ENCODE data around the gene ASXL1.
"Not testable (repeated sequence)": the region's sequence is repeated elsewhere in the genome, so short reads cannot be mapped to it uniquely, and the experiment has no call there.

The ASXL1 gene

DNA sequence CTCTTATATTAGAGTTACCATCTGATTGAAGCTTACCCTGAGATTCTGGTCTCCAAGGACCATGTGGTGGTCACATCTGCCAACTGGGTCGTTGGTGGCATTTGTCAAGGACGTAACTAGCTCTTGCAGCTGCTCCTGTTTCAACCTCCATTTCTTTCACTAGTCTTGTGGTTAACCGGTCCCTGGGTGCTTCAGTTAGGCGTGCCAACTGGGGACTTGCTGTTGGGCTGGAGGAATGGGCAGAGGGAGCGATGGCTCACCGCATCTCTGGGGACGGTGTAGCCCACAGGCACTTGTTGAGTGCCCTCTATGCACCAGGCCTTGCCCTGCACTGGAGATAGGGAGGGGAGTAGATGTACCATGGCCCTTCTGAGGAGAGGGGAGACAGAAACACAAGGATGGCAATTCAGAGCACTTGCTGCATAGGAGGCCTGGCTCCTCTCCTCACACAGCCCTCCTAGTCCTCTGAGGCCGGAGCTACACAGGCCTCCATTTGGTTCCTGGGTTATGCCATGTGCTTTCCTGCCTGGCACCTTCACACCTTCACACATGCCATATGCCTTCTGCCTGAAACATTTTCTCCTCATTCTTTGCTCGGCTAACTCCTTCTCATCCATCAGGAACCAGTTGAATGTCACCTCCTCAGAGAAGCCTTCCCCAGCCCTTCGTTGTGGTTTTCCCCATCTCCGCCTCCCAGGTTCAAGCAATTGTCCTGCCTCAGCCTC, 20.0 kb upstream of the ASXL1 start:
- DNase-seq (ENCODE audit: low spot score), result peak; percentile 39

DNA sequence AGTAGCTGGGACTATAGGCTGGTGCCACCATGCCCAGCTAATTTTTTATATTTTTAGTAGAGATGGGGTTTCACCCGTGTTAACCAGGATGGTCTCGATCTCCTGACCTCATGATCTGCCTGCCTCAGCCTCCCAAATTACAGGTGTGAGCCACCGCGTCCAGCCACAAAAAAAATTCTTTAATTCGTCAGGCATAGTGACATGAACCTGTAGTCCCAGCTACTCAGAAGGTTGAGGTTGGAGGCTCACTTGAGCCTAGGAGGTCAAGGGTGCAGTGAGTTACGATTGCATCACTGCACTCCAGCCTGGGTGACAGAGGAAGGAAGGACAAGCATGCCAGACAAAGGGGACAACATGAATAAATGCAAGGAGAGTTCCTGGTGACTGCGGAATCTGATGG, 19.5 kb upstream of the ASXL1 start:
- DNase-seq (ENCODE audit: low spot score), result no peak

DNA sequence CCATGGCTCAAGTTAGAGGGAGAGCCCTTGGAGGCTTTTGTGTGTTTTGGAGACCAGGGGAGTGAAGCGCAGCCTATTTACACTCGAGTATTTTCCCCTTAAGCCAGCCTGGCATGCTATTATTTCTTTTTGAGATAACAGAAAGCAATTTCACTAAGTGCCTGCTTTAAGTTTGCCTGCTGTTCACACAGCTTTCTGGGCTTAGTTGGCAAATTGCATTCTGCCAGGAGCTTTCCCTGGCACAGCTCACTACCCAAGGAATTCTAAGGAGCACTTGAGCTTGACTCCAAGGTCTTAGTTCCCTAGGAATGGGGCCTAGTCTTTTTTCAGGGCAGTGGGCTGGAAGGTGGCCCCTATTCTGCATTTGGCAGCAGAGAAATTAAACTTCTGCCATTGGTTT, 19.0 kb upstream of the ASXL1 start:
- DNase-seq (ENCODE audit: low spot score), result no peak

DNA sequence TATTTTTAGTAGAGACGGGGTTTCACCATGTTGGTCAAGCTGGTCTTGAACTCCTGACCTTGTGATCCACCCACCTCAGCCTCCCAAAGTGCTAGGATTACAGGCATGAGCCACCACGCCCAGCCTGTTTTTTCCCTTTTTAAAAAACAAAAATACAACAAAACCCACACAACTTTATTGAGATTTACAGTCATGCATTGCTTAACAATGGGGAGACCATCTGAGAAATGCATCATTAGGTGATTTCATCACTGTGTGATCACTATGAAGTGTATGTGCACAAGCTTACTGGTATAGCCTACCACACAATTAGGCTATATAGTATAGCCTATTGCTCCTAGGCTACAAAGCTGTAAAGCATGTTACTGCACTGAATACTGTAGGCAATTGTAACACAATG, 17.1 kb upstream of the ASXL1 start:
- not testable (repeated sequence) for DNase-seq (ENCODE audit: low spot score)

DNA sequence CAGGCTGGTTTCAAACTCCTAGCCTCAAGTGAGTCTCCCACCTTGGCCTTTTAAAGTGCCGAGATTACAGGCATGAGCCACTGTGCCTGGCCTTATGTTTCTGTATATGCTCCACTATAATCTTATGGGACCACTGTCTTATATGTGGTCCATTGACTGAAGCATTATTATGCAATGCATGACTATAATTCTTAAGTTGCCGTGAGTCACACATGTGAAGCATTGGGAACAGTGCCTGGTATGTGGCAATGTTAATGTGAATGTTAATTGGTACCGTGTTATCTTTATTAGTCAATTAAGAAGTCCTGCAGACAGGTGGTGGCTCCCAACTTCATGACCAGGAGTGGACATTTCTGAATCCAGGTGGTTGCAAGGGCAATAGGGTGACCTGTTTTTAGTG, 14.7 kb upstream of the ASXL1 start:
- no peak for DNase-seq (ENCODE audit: low spot score)

DNA sequence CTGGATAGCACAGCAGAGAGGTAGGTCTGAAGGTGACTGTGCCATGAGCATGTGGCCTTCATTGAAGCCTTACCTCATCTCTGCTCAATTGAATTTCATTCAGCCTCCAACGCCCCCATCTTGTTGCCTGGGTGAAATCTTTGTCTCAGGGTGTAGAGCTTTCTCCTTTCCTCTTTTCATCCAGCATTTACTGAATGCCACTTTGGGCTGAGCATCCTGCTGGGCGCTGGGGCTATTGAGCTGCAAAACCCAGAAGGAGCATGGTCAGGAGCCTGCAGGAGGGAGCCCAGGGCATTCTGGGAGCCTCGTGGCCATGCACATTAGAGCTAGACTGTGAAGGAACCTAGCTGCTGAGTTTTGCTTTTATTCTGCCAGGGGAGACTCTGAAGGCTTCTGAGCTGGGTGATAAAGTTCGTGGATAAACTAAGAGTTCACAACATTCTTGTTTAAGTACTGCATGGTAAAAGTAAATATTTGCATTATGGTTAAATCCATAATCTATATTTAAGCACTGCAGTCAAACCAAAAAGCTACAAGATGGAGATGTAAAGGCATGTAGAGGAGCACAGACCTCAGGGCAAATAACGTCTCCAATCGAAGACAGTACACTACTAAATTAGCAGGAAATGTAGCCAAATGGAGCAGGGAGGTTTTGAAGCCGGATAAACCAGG, 13.2 kb upstream of the ASXL1 start:
- DNase-seq (ENCODE audit: low spot score), result no peak

DNA sequence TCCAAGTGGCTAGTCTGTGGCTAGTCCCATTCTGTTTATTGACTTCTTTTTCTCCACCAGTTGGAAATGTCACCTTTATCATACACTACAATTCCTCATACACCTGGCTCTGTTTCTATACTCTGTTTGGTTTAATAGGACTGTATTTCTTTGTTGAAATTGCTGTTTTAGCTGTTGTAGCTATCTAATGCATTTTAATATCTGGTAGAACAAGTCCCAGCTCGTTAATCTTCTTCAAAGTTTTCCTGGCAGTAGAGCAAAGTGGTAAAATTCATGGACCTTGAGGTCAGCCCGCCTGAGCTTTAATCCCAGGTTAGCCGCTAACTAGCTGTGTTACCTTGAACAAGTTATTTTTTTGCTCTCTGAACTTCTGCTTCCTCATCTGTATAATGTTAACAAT, 9.9 kb upstream of the ASXL1 start:
- DNase-seq (ENCODE audit: low spot score), result no peak

DNA sequence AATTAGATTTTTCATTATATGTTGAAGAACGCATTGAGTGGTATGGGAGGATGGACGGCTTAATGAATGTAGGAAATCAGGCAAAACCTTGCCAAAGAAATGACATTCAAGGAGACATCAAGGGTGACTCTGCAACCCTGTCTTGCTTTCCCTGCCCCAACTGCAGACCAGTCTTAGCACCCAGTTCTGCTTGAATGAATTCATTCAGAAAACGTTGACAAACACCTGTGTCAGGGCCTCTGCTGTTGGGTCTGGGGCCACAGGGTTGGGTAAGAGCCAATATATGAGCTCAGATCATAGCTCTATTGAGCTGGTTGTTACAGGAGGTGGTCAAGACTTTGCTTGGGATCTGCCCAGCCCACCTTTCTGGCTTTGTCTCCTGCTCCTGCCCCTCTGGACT, 7.7 kb upstream of the ASXL1 start:
- peak; percentile 70 for DNase-seq (ENCODE audit: low spot score)

DNA sequence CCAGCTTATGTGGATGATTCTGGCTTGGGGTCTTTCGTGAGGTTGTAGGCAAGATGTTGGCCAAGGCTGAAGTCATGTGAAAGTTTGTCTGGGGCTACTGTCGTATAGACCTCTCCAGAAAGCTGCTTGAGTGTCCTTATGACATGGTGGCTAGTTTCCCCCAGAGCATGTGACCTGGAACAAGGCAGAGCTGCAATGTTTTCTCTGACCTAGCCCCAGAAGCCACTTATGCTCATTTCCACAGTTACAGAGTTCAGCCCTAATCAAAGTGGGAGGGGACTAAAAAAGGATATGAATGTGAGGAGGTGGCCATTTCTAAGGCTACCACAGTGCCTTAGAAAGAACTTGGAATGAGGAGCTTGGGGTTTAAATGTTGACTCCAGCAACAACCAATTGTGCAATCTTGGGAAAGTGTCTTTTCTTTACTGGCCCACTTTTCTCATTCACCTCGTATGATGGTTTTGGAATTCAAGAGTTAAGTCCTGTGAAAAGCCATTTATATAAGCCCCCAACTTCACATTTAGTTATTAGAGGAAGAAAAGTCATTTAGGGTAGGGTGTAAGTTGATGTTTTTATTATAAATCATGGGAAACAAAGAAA, 5.9 kb upstream of the ASXL1 start:
- DNase-seq (ENCODE audit: low spot score), result no peak

DNA sequence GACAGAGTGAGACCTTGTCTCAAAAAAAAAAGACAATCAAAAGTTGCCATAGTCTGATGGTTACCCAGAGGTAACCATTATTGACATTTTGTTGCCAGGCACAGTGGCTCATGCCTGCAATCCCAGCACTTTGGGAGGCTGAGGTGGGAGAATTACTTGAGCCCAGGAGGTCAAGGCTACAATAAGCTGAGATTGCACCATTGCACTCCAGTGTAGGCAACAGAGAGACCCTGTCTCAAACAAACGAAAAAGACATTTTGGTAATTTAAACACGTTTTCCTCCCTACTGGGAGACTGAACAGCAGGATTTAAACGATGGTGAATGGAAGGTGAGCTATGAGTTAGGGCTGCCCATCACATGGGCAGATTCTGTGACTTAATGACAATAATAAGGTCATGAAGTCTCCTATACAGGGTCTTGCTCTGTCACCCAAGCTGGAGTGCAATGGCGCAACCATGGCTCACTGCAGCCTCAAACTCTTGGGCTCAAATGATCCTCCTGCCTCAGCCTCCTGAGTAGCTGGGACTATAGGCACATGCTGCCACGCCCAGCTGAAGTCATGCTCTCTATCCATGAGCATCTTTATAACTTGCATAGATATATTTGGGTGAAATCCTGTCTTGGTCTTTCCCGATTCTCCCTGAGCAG, 4.2 kb upstream of the ASXL1 start:
- DNase-seq (ENCODE audit: low spot score), result no peak

DNA sequence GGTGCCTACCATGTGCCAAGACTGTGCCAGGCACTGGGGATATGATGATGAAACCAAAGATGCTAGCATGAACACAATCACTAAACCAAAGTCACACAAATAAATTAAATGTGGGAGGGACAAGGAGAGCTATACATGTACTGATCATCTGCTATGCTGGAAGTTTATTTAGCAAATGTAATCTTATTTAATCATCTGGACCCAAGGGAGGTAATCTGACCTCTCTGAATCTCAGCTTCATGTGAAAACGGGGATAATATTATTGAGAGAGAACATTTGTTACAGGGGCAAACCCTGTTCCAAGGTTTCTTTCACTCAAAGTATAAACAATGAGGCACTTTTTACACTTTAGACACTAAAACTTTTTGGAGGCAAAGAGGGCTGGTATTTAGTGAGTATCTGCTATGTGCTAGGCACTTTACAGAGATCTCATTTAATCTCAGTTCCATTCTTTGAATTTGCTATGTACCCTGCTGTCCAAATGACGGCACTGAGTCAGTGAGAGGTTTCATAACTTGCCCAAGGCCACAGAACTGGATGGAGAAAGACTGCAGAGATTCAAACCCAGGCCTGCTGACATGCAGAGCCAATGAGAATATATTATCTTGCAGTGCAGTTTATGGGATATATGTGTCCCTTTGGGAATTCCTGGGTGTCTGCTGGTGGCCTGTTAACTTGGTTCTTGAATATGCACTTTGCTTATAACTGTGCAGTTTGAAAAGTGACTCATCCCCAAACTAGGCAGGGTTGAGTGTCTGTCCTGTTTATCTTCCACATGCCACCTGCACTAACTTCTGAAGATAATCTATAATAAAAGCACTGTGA, 3.3 kb upstream of the ASXL1 start:
- DNase-seq (ENCODE audit: low spot score), result peak; percentile 63

DNA sequence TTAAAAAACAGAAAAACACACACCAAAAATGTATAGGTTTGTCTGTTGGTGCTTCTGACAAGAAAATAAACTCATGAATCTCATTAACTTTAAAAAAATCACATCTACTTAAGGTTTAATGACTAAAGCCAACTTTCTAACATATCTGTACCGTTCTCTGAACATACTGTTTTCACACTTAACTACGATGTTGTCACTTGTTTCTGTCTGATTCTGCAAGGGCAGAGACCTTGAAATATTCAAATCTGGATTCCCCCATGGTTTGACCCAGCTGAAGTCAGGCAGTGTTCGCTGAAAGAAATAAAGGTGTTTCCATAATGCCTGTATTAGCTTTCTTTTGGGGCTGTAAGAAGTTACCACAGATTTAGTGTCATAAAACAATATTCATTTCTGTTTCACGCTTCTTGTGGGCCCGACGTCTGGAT, 2.7 kb upstream of the ASXL1 start:
- DNase-seq (ENCODE audit: low spot score), result peak; percentile 80

DNA sequence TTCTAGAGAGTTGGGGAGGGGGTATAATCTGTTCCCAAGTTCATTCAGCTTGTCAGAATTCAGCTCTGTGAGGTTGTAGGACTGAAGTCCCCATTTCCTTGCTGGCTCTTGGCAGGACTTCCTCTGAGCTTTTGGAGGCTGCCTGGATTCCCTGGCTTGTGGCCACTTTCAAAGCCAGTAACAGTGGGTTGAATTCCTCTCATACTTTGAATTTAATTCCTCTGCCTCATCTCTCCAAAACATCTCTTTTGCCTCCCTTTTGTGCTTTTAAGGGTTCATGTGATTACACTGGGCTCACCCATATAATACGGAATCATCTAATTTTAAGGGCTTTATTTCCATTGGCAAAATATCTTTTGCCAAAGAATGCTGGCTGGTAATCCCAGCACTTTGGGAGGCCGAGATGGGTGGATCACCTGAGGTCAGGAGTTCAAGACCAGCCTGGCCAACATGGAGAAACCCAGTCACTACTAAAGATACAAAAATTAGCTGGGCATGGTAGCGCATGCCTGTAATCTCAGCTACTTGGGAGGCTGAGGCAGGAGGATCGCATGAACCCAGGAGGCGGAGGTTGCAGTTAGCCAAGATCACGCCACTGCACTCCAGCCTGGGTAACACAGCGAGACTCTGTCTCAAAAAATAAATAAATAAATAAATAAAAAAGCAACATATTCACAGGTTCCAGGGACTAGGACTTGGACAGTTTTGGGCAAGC, 2.1 kb upstream of the ASXL1 start:
- not testable (repeated sequence) for DNase-seq (ENCODE audit: low spot score)

DNA sequence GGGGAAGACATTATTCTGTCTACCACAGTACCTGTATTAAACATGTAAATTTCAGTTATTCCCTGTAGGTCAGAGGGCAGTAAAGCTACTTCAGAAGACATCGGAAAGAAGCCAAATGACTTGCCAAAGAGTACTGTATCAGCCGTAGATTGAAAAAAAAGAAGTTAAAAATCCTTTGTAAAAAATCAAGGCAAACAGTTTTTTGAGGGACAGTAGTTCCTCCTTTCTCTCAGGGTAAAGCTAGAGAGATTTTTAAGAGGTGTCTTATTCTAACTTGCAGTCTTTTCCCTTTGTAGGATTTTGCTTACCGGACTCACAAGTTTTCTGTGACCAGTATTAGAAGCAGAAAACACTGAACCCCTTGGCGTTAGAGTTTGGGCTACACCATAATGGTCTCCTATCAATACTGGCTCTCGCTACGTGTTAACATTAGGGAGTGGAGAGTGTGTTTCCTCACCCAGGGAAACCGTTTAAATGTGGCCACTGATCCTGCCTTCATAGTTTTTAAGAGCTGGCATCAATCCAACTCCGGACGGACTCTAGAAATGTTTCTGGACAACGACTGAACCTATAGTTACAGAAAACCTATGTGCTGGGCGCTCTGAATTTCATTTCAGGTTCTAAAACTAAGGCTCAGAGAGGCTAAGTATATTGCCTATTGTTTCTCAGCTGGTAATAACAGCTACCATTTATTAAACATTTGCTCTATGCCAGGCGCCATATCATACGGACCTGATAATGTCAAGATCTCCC, 1.3 kb upstream of the ASXL1 start:
- DNase-seq (ENCODE audit: low spot score), result no peak

DNA sequence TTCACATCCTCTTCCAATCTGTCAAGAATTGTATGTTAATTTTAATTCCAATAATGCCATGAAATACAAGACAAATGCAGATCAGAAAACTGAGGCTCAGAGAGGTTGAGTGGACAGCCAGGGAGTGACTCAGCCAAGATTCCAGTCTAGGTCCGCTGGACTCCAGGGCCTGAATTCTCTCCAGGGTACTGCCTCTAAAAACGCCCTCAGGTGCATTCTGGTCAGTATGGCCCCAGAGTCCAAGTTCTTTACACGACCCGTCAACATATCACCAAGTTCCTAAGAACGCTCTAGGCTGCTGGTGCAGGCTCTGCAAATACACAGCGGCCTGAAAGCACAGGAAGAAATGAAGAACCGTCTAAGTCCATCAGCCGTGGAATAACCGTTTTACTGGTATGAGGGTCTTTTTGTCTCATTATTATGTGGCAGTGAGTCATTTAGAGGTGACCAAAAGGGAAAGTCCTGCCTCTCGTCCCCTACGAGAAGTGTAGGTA, 709 bp upstream of the ASXL1 start:
- no peak for DNase-seq (ENCODE audit: low spot score)

DNA sequence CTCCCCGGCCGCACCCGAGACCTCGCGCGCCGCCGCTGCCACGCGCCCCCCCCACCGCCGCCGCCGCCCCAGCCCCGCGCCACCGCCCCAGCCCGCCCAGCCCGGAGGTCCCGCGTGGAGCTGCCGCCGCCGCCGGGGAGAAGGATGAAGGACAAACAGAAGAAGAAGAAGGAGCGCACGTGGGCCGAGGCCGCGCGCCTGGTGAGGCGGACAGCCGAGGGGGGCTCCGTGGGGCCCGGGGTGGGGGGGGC, 426 bp downstream of the ASXL1 start:
- no peak for DNase-seq (ENCODE audit: low spot score)

DNA sequence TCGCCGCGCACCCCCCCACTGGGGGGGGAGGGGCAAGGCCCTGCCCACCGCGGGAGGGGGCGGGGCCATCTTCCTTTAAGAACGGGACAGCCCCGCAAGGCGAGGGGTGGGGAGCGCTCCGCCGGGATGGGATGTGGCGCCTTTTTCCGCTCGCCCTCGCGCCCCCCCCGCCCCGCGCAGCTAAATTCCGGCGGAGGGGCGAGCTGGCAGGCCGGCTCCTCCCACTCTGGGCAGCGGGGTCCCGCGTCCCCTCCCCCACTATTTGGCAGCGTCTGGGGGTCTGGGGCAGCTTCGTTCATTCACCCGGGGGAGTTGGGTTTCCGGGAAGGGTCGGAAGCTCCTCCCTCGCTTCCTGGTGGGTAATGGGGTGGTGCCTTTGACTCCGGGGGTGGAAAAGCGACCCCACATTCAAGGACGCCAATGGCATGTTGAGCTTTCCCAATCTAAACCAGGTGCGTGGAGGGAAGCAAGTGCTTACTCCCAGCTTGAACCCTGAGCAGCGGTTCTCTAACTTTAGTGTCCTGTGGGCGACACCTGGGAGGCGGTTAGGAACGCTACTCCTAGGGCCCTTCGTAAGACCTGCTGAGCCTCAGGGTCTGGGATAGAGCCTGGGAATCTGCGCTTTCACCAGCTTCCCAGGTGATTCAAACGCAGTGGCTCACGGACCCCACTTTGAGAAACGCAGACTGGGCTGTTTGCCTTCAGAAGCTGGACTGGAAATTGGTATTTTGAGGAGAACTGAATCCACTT, 927 bp downstream of the ASXL1 start:
- peak; percentile 69 for DNase-seq (ENCODE audit: low spot score)

DNA sequence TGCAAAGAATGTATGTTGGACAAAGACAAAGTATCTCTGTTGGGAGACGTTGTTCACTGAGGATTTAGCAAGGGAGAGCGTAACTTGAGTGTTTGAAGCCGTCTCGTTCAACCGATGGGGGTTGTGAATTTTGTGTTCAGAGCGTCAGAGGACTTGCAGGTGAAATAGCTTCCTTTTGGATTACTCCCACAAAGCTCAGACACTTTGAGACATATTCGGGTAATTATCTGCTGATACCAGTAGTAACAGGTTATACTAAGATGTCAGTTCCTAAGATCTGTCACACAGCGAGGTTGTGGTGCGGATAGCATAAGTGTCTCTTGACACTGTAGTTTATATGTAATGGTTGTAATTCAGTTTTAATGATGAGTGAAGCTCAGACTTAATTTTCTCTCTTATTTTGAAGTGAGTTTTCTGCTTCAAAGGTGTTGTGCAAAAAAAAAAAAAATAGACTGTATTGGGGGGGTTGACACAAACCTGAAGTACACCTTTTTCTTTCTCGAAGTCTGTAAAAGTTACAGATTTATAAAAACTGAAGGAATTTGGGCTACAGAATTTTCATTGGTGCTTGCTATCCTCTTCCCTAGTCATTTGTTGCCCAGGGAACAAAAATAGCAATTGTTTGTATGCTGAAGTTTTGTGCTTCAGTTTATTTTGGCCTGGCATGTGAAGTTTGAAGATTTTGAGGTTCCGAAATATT, 1.7 kb downstream of the ASXL1 start:
- DNase-seq (ENCODE audit: low spot score), result peak; percentile 59

DNA sequence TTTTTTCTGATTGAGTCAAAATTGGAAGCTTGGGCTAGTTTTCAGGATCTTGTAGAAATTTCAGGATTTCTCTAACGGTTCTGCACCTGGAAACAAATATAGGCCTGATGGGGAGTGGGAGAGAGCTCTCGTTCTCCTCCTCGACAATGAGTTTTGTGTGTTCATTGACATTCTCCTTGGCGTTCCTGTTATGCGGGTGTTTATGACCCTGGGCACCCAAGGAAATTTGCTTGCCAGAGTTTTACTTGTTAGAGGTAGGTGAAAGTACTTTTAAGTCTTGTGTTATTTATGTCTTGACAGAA, 2.2 kb downstream of the ASXL1 start:
- DNase-seq (ENCODE audit: low spot score), result no peak

DNA sequence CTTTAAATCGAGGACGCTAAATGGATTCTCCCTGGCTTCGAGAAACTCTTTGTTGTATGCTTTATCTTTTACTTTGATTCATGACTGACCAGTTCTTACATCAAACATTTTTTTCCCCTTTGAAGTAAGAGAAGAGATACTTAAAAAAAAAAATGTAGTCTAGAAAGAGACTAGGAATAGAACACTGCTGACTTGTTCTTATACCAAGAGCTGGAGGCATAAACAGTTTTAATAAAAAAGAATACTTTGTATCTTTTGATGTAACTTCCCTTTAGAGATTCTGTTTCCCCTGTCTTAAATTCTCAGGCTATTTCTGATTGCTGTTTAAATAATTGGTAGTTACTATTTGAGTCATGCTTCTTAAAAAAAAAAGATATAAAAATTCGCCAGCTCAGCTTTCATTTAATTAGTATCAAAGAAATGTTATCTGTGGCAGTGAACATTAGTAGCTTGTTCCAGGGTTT, 4.8 kb downstream of the ASXL1 start:
- no peak for DNase-seq (ENCODE audit: low spot score)
